Ovary (tissue), 10 donors: Measurements from ENCODE around the gene CELA2A. TPM values are rescaled to one million over a fixed set of nuclear protein-coding genes. Genes with fewer than 3 reads are reported as not detected.

Source experiments
- DNase-seq, 5 donors: peaks; one replicate each; pipeline ENCODE4 v3.0.0-alpha.2; 2019 to 2020
- H3K27ac ChIP-seq, 2 donors: fragments of 200-600 bp; one replicate each; pipeline versions ENCODE4 v1.5.1 to v1.8.0; 2019 to 2022
- H3K27me3 ChIP-seq: fragments of 200-600 bp; one replicate; pipeline ENCODE4 v1.8.0; 2022
- H3K36me3 ChIP-seq: fragments of 200-600 bp; sonication (generic); one replicate; pipeline ENCODE4 v1.5.1; 2019
- H3K4me1 ChIP-seq: one replicate; pipeline ENCODE4 v1.8.1; 2013; ENCODE audit warnings: mild to moderate bottlenecking, moderate library complexity; ENCODE audit not compliant: insufficient read depth
- H3K4me3 ChIP-seq: fragments of 200-600 bp; sonication (generic); one replicate; pipeline ENCODE4 v1.5.1; 2017
- H3K9me3 ChIP-seq, 2 donors: fragments of 200-600 bp in 1 of 2; sonication (generic) in 1 of 2; one replicate each; pipeline versions ENCODE4 v1.5.1 to v1.8.1; 2013 to 2019; ENCODE audit warnings: mild to moderate bottlenecking in 1 of 2, moderate library complexity in 1 of 2
- CTCF ChIP-seq, 3 donors: fragments of 450-650 bp in 2 of 3; fragments of 200-600 bp in 1 of 3; IDR thresholded peaks; one replicate each; pipeline versions ENCODE4 v1.5.1 to v1.8.0; 2016 to 2022; ENCODE audit warnings: antibody characterized with exemption in 3 of 3, mild to moderate bottlenecking in 1 of 3
- EP300 ChIP-seq: sonication (generic); formaldehyde crosslinking; IDR thresholded peaks from one replicate; pipeline ENCODE4 v1.6.1; 2017; ENCODE audit warnings: antibody characterized with exemption
- POLR2A ChIP-seq: fragments of 450-650 bp; IDR thresholded peaks from one replicate; pipeline ENCODE4 v1.6.1; 2017; ENCODE audit warnings: antibody characterized with exemption, mild to moderate bottlenecking, moderate library complexity
- WGBS, 3 donors: extraction: QIAGEN DNeasy Blood & Tissue Kit in 1 of 3; methylation state at CpG; one replicate each; pipeline versions ENCODE4 v1.1.5 to v1.1.7; 2013 to 2017; 5-methylcytosine and 5-hydroxymethylcytosine counted together
- intact Hi-C, 4 donors: fragments of 100-400 bp; cut with DNase I; formaldehyde crosslinking; loops; one replicate each; pipeline versions ENCODE4 v1.11.0 to v1.15.1; 2022 to 2023
- long read RNA-seq, 3 donors: library from polyadenylated mRNA in 2 of 3; unstranded in 2 of 3; transcript quantifications; one replicate each; pipeline ENCODE4 v2.0.0 and lab custom pipeline, GENCODE V29; 2021 to 2026
- polyA plus RNA-seq, 2 donors: library from polyadenylated mRNA; stranded (reverse); fragments of 200-250 nt in 1 of 2; fragments of 350-450 nt in 1 of 2; fragmentation: Illumina TruSeq in 1 of 2; extraction: RNeasy Lipid Tissue Mini Kit (QIAGEN cat#74804) in 1 of 2; gene quantifications; one replicate each; pipeline ENCODE4 v1.2.3, GENCODE V29; 2013 to 2014
- total RNA-seq, 7 donors: library from RNA; depleted of rRNA in 2 of 7; stranded (reverse); fragments of >200 nt in 2 of 7; fragmentation: NEBNext Ultra II Directional in 3 of 7; extraction: Animal tissue kit (Norgen Biotek cat#: 25700) in 3 of 7; gene quantifications; one replicate each; pipeline versions ENCODE4 v1.1.0 to v1.2.4, GENCODE V29; 2016 to 2023
- donor health status: DM: no; HTN: no; CAD: no; lungs with moderate emphysema.
- donor health status: DM: no; HTN: no; CAD: no.
- donor health status: Bipolar disorder and iron deficiency.
- donor health status: DM: yes; HTN: yes; CAD: no.
- donor health status: DM: no; HTN: no; CAD: no.
- donor health status: DM: yes; HTN: yes; CAD: no.

Gene CELA2A
- total RNA-seq, result 1 to 10 TPM in 2 of 7 donors, under 1 TPM in 1, not detected in 4; 0.92 to 9.4 (median 2.4) TPM
- polyA plus RNA-seq, result 1 to 10 TPM in 1 of 2 donors, not detected in 1; 7.5 TPM
- long read RNA-seq, donor 1, result 0 reads
- long read RNA-seq, donor 2, result 0 reads
- long read RNA-seq, donor 3, result 0 reads

- Histone ChIP-seq H3K4me3 (no peak within 1 kb of the TSS), H3K36me3 (no peaks in the 10 kb centered on the region), H3K27me3 (no peaks in the 10 kb centered on the region), H3K9me3 (no peaks in the 10 kb centered on the region), H3K4me1 (no peaks in the 10 kb centered on the region), H3K27ac (no peak within 1 kb of the TSS)
- TF ChIP-seq POLR2A (no peak), EP300 (no peak), CTCF (IDR thresholded peaks at IDR 0.05) (no peak)
- intact Hi-C loops, result no loop called here
- WGBS, 3 donors, result 58 to 77% (median 71%) methylated on average over 8 of the region's 8 CpGs
- no peak for DNase-seq
Measured at GRCh38 chr1:15456313-15456954, at the start of gene CELA2A. Gene CELA2A (plus strand): TSS chr1:15456732. CDS start chr1:15456754, 22 bp downstream.

GRCh38 chr1:15407580-15407979 is 49.0 kb upstream of the CELA2A start:
- Histone ChIP-seq H3K9me3 (no peaks in the 10 kb centered on the region), H3K27me3 (no peaks in the 10 kb centered on the region), H3K27ac (no peak overlapping the region), H3K4me3 (no peak overlapping the region), H3K4me1 (peaks cover 10% of the 10 kb centered on the region), H3K36me3 (no peaks in the 10 kb centered on the region)
- intact Hi-C loops, result no loop called here
- WGBS, 3 donors, result 69 to 79% (median 69%) methylated on average over 7 of the region's 7 CpGs
- TF ChIP-seq CTCF (IDR thresholded peaks at IDR 0.05), result no peak
- TF ChIP-seq POLR2A, result no peak
- no peak for TF ChIP-seq EP300
- no peak for DNase-seq

- Histone ChIP-seq H3K27me3 (no peaks in the 10 kb centered on the region), H3K27ac (peak overlapping the region in 1 of 2 donors; percentile 32), H3K9me3 (no peaks in the 10 kb centered on the region), H3K36me3 (no peaks in the 10 kb centered on the region), H3K4me3 (peak overlapping the region; percentile 74), H3K4me1 (peaks cover 10% of the 10 kb centered on the region)
- TF ChIP-seq EP300 (no peak), POLR2A (no peak), CTCF (IDR thresholded peaks at IDR 0.05) (no peak)
- intact Hi-C loops, result loop anchor here in 1 of 4 donors (2.0 kb wide), 1 partner anchor 38 kb away; no protein-coding TSS in a partner anchor
- WGBS, 3 donors, result 36 to 52% (median 46%) methylated on average over 14 of the region's 14 CpGs
- DNase-seq, result no peak
Measured at GRCh38 chr1:15408890-15409387, 47.6 kb upstream of the CELA2A start.

- peak; percentile 83 to 88 (median 85) for DNase-seq
- WGBS, 3 donors, result 0 to 2% (median 1%) methylated on average over 59 to 99 of the region's 99 CpGs
- TF ChIP-seq EP300, result no peak
- peak; percentile 74 for TF ChIP-seq POLR2A
- TF ChIP-seq CTCF (IDR thresholded peaks at IDR 0.05), result peak in 1 of 3 donors; percentile 19
- H3K27ac ChIP-seq, result peak within 1 kb of the TSS; percentile 32 to 55
- H3K27me3 ChIP-seq, result no peaks in the 10 kb centered on the region
- no peaks in the 10 kb centered on the region for H3K36me3 ChIP-seq
- peaks cover 10% of the 10 kb centered on the region for H3K4me1 ChIP-seq
- intact Hi-C loops, result loop anchor here in 1 of 4 donors (2.0 kb wide), 1 partner anchor 39 kb away; no protein-coding TSS in a partner anchor
- H3K9me3 ChIP-seq, result no peaks in the 10 kb centered on the region
- peak within 1 kb of the TSS; percentile 74 for H3K4me3 ChIP-seq
Measured at GRCh38 chr1:15409388-15410222, 46.9 kb upstream of the CELA2A start, which contains the start of gene EFHD2. Gene EFHD2 (plus strand): TSS chr1:15409888. CDS start chr1:15409972, 84 bp downstream.
